OCI-LY7 (cell line): ENCODE results near the gene SPRED2. TPM values are rescaled to one million over a fixed set of nuclear protein-coding genes. Genes with fewer than 3 reads are reported as not detected.

Experiments
- BruUV-seq: library from RNA; stranded (reverse); fragments of 400-500 nt; replicated peaks from 2 replicates; lab custom pipeline; 2021; lab: Mats Ljungman, UMichigan
- CTCF ChIA-PET: fragments of 300-600 bp; sonication (Branson Sonifier 250); formaldehyde crosslinking; loops from one replicate; lab custom pipeline; 2022; ENCODE audit warnings: antibody characterized with exemption; ENCODE audit not compliant: unreplicated experiment; lab: Charles Lee
- POLR2A ChIA-PET: fragments of 300-600 bp; sonication (Branson Sonifier 250); formaldehyde crosslinking; loops from one replicate; lab custom pipeline; 2022; ENCODE audit warnings: antibody characterized with exemption; lab: Charles Lee
- DNase-seq: peaks from one replicate; pipeline ENCODE4 v3.0.0-alpha.2; 2015; ENCODE audit warnings: low spot score
- H2AFZ ChIP-seq: fragments of 200-600 bp; sonication (generic), shearing (Covaris generic); 2 replicates; pipeline ENCODE4 v1.6.1; 2014; ENCODE audit warnings: mild to moderate bottlenecking, antibody characterized with exemption, low read length, moderate library complexity
- H3K27ac ChIP-seq: fragments of 200-600 bp; sonication (generic); 2 replicates; pipeline ENCODE4 v1.5.1; 2014; ENCODE audit warnings: mixed run types, low read depth, mild to moderate bottlenecking, moderate library complexity, low read length, inconsistent platforms; ENCODE audit not compliant: poor library complexity, severe bottlenecking
- H3K36me3 ChIP-seq: fragments of 200-600 bp; sonication (generic); 2 replicates; pipeline ENCODE4 v1.6.1; 2014; ENCODE audit warnings: mild to moderate bottlenecking, antibody characterized with exemption, low read length, moderate library complexity, mixed read lengths; ENCODE audit not compliant: insufficient read depth
- H3K4me1 ChIP-seq: fragments of 200-600 bp; sonication (generic); 2 replicates; pipeline ENCODE4 v1.5.1; 2014; ENCODE audit warnings: mild to moderate bottlenecking, low read length; ENCODE audit not compliant: insufficient read depth, poor library complexity, severe bottlenecking
- H3K4me2 ChIP-seq: fragments of 200-600 bp; sonication (generic); 2 replicates; pipeline ENCODE4 v1.6.1; 2014; ENCODE audit warnings: mild to moderate bottlenecking, low read length
- H3K4me3 ChIP-seq: fragments of 200-600 bp; sonication (generic); 2 replicates; pipeline ENCODE4 v1.5.1; 2014; ENCODE audit warnings: mild to moderate bottlenecking, low read depth, low read length; ENCODE audit not compliant: poor library complexity, severe bottlenecking
- H3K79me2 ChIP-seq: fragments of 200-600 bp; sonication (generic); 2 replicates; pipeline ENCODE4 v1.6.1; 2016; ENCODE audit warnings: low read depth, mild to moderate bottlenecking, low read length, moderate library complexity, mixed read lengths; ENCODE audit not compliant: insufficient read depth
- H3K9me2 ChIP-seq: fragments of 200-600 bp; sonication (generic); 2 replicates; pipeline ENCODE4 v1.6.1; 2016; ENCODE audit warnings: mild to moderate bottlenecking, low read length, mixed read lengths; ENCODE audit not compliant: insufficient read depth
- H3K9me3 ChIP-seq: fragments of 200-600 bp; sonication (generic); 2 replicates; pipeline ENCODE4 v1.6.1; 2014; ENCODE audit warnings: mild to moderate bottlenecking, mixed run types, low read length, mixed read lengths
- H4K20me1 ChIP-seq: fragments of 200-600 bp; sonication (generic); 2 replicates; pipeline ENCODE4 v1.6.1; 2014; ENCODE audit warnings: mild to moderate bottlenecking, antibody characterized with exemption, low read length, moderate library complexity, mixed read lengths; ENCODE audit not compliant: insufficient read depth
- EZH2phosphoT487 ChIP-seq: fragments of 200-600 bp; sonication (generic); IDR thresholded peaks from 2 replicates; pipeline ENCODE4 v1.6.1; 2018; ENCODE audit warnings: low read depth, borderline replicate concordance, mild to moderate bottlenecking, mixed run types, antibody characterized with exemption, low read length, moderate library complexity, mixed read lengths
- intact Hi-C: fragments of 100-400 bp; cut with micrococcal nuclease; formaldehyde crosslinking; loops from one replicate; pipeline ENCODE4 v1.10.0; 2022; ENCODE audit not compliant: unreplicated experiment
- total RNA-seq, 2 experiments: library from RNA; depleted of rRNA in 1 of 2; stranded (reverse); fragments of >200 nt in 1 of 2; shearing (Covaris generic) in 1 of 2; gene quantifications; 2 replicates each; pipeline ENCODE4 v1.2.3, GENCODE V29; 2014 to 2022
- TF ChIP-seq, protein P1 (sequence below): fragments of 200-600 bp; sonication (generic); conservative IDR thresholded peaks from 2 replicates; pipeline ENCODE4 v1.5.1; 2014; ENCODE audit warnings: mild to moderate bottlenecking, antibody characterized with exemption, low read length, moderate library complexity, mixed read lengths

SPRED2 gene
- total RNA-seq, 2 experiments from 2014 or later = 8.0 to 49.1 TPM

DNA sequence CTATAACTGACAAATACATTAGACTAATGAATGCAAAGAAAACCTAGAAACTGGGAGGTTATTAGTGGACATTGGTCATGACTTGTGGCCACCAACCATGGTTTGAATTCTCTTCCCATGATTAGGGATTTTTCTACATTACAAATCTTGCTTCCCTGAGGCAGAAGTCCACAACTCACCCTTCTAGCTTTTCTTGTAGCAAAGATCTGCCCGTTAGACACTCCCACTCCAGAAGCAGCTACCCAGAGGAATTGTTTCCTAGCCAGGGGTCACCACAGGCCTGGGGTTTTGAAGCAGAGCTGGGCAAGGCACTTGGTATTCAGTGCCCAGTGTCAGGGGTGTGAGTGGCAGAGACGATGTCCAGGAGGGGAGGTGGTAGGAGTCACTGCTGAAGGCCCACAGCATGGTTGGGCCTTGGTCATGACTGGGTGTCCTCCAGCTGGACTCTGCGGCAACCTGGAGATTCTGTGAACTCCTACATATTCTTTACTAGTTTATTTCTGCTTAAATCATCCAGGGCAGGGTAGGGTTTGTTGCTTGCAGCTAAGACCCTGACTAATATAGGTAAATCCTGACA, 149.8 kb downstream of the SPRED2 start:
- no peak for DNase-seq
- H3K36me3 ChIP-seq = no peaks in the 10 kb centered on the region
- H3K4me2 ChIP-seq = no peak overlapping the region
- ChIA-PET POLR2A (no interaction called here), CTCF (interaction anchor here (0.6 kb wide), 1 partner anchor 138 kb away, joined by 3 read pairs; no protein-coding TSS in a partner anchor)
- H3K4me1 ChIP-seq = peaks cover 17% of the 10 kb centered on the region
- no peak for TF ChIP-seq EZH2phosphoT487
- TF ChIP-seq, protein P1, sequence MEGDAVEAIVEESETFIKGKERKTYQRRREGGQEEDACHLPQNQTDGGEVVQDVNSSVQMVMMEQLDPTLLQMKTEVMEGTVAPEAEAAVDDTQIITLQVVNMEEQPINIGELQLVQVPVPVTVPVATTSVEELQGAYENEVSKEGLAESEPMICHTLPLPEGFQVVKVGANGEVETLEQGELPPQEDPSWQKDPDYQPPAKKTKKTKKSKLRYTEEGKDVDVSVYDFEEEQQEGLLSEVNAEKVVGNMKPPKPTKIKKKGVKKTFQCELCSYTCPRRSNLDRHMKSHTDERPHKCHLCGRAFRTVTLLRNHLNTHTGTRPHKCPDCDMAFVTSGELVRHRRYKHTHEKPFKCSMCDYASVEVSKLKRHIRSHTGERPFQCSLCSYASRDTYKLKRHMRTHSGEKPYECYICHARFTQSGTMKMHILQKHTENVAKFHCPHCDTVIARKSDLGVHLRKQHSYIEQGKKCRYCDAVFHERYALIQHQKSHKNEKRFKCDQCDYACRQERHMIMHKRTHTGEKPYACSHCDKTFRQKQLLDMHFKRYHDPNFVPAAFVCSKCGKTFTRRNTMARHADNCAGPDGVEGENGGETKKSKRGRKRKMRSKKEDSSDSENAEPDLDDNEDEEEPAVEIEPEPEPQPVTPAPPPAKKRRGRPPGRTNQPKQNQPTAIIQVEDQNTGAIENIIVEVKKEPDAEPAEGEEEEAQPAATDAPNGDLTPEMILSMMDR = no peak
- H3K27ac ChIP-seq = no peak overlapping the region
- H3K4me3 ChIP-seq = no peak overlapping the region
- no peak overlapping the region for H2AFZ ChIP-seq
- H4K20me1 ChIP-seq = no peaks in the 10 kb centered on the region
- H3K79me2 ChIP-seq = no peaks in the 10 kb centered on the region
- intact Hi-C loops = no loop called here
- no peaks in the 10 kb centered on the region for H3K9me3 ChIP-seq
- H3K9me2 ChIP-seq = no peaks in the 10 kb centered on the region
- BruUV-seq = no TSS peak

DNA sequence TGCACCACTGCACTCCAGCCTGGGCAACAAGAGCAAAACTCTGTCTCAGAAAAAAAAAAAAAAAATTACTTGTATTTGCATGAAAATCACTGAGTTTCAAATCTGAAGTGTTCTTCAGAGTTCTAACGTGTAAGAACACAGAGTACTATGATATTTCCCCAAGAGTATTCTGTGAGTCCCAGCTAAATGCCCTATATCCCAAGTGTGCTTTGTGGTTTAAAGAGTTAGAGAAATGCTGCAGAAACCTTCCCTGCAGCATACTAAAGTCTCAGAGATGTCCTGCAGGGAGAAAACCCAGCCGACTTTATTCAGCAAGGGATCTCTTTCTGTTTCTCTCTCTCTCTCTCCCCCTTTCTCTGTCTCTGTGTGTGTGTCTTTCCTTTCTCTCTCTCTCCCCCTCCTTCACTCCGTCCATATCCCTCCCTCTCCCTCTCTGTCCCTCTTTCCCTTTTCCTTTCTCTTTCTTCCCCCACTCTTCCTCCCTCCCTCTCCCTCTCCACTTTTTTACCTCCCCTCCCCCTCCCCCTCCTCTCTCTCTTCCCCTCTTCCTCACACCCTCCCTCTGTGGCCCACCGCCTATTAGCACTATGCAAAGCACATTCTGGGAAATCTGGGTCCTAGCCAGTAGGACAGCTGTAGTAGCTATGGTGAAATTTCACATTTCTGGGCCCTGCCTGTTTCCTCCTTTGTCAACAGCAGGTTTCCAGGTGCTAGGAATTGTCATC, 150.6 kb downstream of the SPRED2 start:
- H2AFZ ChIP-seq = no peak overlapping the region
- no TSS peak for BruUV-seq

More for the DNA sequence above, 150.6 kb downstream of the SPRED2 start:
- intact Hi-C loops = no loop called here
- no peaks in the 10 kb centered on the region for H4K20me1 ChIP-seq
- POLR2A ChIA-PET = interaction anchor here (0.7 kb wide), 1 partner anchor 111 kb away, joined by 5 read pairs; no protein-coding TSS in a partner anchor
- H3K27ac ChIP-seq = no peak overlapping the region
- peaks cover 17% of the 10 kb centered on the region for H3K4me1 ChIP-seq
- no peak for TF ChIP-seq EZH2phosphoT487
- TF ChIP-seq, protein P1 = no peak
- H3K9me3 ChIP-seq = no peaks in the 10 kb centered on the region
- H3K79me2 ChIP-seq = no peaks in the 10 kb centered on the region
- 0 out of 2 replicates have a peak overlapping the region, but pooled peaks have one; percentile 9 for H3K4me2 ChIP-seq
- H3K4me3 ChIP-seq = no peak overlapping the region
- DNase-seq = no peak
- CTCF ChIA-PET = no interaction called here
- no peaks in the 10 kb centered on the region for H3K9me2 ChIP-seq
- H3K36me3 ChIP-seq = no peaks in the 10 kb centered on the region
